GM23338 (cell line): ENCODE data around the gene DDIT3. TPM values are rescaled to one million over a fixed set of nuclear protein-coding genes. Genes with fewer than 3 reads are reported as not detected.

Source experiments
- ATAC-seq: fragments of 200-7000 bp; cut with Tn5 transposase; 3 replicates; pipeline ENCODE4 v1.9.1; 2020
- DNase-seq: peaks from one replicate; pipeline ENCODE4 v3.0.0-alpha.2; 2015; ENCODE audit warnings: low spot score
- H2AFZ ChIP-seq: fragments of 200-600 bp; sonication (generic); 2 replicates; pipeline ENCODE4 v1.8.0; 2016; ENCODE audit warnings: antibody characterized with exemption, mild to moderate bottlenecking, moderate library complexity
- H3F3A ChIP-seq: fragments of 200-600 bp; sonication (generic); replicated peaks from 2 replicates; pipeline ENCODE4 v1.8.0; 2017; ENCODE audit warnings: antibody characterized with exemption, mixed run types, low read depth
- H3K27ac ChIP-seq: fragments of 200-600 bp; sonication (generic); 2 replicates; pipeline ENCODE4 v1.6.1; 2016; ENCODE audit warnings: low read depth
- H3K27me3 ChIP-seq: fragments of 200-600 bp; sonication (generic); 2 replicates; pipeline ENCODE4 v1.8.0; 2016; ENCODE audit warnings: mild to moderate bottlenecking, mixed run types, moderate library complexity; ENCODE audit not compliant: insufficient read depth
- H3K36me3 ChIP-seq: fragments of 200-600 bp; sonication (generic); 2 replicates; pipeline ENCODE4 v1.8.0; 2016; ENCODE audit warnings: mild to moderate bottlenecking; ENCODE audit not compliant: insufficient read depth
- H3K4me1 ChIP-seq: fragments of 200-600 bp; sonication (generic); 2 replicates; pipeline ENCODE4 v1.8.0; 2016; ENCODE audit warnings: mild to moderate bottlenecking, moderate library complexity; ENCODE audit not compliant: insufficient read depth
- H3K4me2 ChIP-seq: fragments of 200-600 bp; sonication (generic); 2 replicates; pipeline ENCODE4 v1.7.1; 2017; ENCODE audit warnings: mixed run types
- H3K4me3 ChIP-seq: fragments of 200-600 bp; sonication (generic); 2 replicates; pipeline ENCODE4 v1.6.1; 2016; ENCODE audit warnings: mixed run types
- H3K79me2 ChIP-seq: fragments of 200-600 bp; sonication (generic); replicated peaks from 2 replicates; pipeline ENCODE4 v1.8.0; 2017; ENCODE audit warnings: mild to moderate bottlenecking; ENCODE audit not compliant: insufficient read depth
- H3K9me2 ChIP-seq: fragments of 200-600 bp; sonication (generic); 2 replicates; pipeline ENCODE4 v1.8.0; 2017; ENCODE audit not compliant: insufficient read depth
- H4K20me1 ChIP-seq: fragments of 200-600 bp; sonication (generic); replicated peaks from 2 replicates; pipeline ENCODE4 v1.8.0; 2017; ENCODE audit warnings: mild to moderate bottlenecking; ENCODE audit not compliant: insufficient read depth
- H3K27ac Mint-ChIP-seq: 2 replicates; pipeline ENCODE4 v1.8.0; 2020; ENCODE audit warnings: inconsistent platforms, mild to moderate bottlenecking, moderate library complexity, mixed read lengths
- H3K27me3 Mint-ChIP-seq: 3 replicates; pipeline ENCODE4 v1.8.0; 2022; ENCODE audit warnings: low read depth, mild to moderate bottlenecking, moderate library complexity, mixed read lengths, inconsistent platforms; ENCODE audit not compliant: insufficient read depth, poor library complexity
- H3K36me3 Mint-ChIP-seq: 3 replicates; pipeline ENCODE4 v1.8.0; 2021; ENCODE audit warnings: low read depth, mild to moderate bottlenecking, inconsistent platforms, moderate library complexity, mixed read lengths
- H3K4me1 Mint-ChIP-seq: 3 replicates; pipeline ENCODE4 v1.8.0; 2020; ENCODE audit warnings: mild to moderate bottlenecking, inconsistent platforms, mixed read lengths
- H3K4me3 Mint-ChIP-seq: 3 replicates; pipeline ENCODE4 v1.8.0; 2021; ENCODE audit warnings: moderate library complexity, mild to moderate bottlenecking, inconsistent platforms, mixed read lengths
- H3K9me3 Mint-ChIP-seq: 3 replicates; pipeline ENCODE4 v1.8.0; 2020; ENCODE audit warnings: moderate library complexity, mild to moderate bottlenecking, inconsistent platforms, mixed read lengths
- CREB1 ChIP-seq: fragments of 250-450 bp; sonication (Bioruptor Pico); IDR thresholded peaks from 2 replicates; pipeline ENCODE4 v1.5.0; 2020; ENCODE audit warnings: low read depth, mild to moderate bottlenecking, moderate library complexity
- EZH2 ChIP-seq: fragments of 200-600 bp; sonication (generic); IDR thresholded peaks from one replicate; pipeline ENCODE4 v1.8.0; 2017; ENCODE audit warnings: antibody characterized with exemption, mild to moderate bottlenecking, low read depth; ENCODE audit not compliant: unreplicated experiment
- JUNB ChIP-seq: IDR thresholded peaks from one replicate; pipeline ENCODE4 v1.6.1; 2016; ENCODE audit warnings: antibody characterized with exemption; ENCODE audit not compliant: unreplicated experiment
- NANOG ChIP-seq: IDR thresholded peaks from 2 replicates; pipeline ENCODE4 v1.6.1; 2016; ENCODE audit warnings: antibody characterized with exemption, borderline replicate concordance
- POLR2AphosphoS5 ChIP-seq: IDR thresholded peaks from 2 replicates; pipeline ENCODE4 v1.6.1; 2016; ENCODE audit warnings: antibody characterized with exemption, low read depth
- STAT1 ChIP-seq: IDR thresholded peaks from one replicate; pipeline ENCODE4 v1.6.1; 2016; ENCODE audit warnings: antibody characterized with exemption; ENCODE audit not compliant: unreplicated experiment
- ZNF114 ChIP-seq: fragments of 250-450 bp; sonication (Bioruptor Pico); IDR thresholded peaks from 2 replicates; pipeline ENCODE4 v1.5.0; 2020; ENCODE audit warnings: mild to moderate bottlenecking, moderate library complexity
- polyA plus RNA-seq: library from polyadenylated mRNA; unstranded; fragments of >200 nt; fragmentation: Nextera tagmentation; extraction: Ambion mirVana; gene quantifications from 2 replicates; pipeline ENCODE4 v1.2.1, GENCODE V29; 2016
- total RNA-seq: library from RNA; depleted of rRNA; stranded (reverse); fragments of >200 nt; shearing (Covaris generic); gene quantifications from 2 replicates; pipeline ENCODE4 v1.2.3, GENCODE V29; 2014
- TF ChIP-seq, protein P1 (sequence below): fragments of 250-450 bp; sonication (Bioruptor Pico); IDR thresholded peaks from 2 replicates; pipeline ENCODE4 v1.5.0; 2020; ENCODE audit warnings: mild to moderate bottlenecking, moderate library complexity

DDIT3 gene
- total and polyA plus RNA-seq, 2 experiments from 2014 or later: 3.9 to 12.5 TPM

DNA sequence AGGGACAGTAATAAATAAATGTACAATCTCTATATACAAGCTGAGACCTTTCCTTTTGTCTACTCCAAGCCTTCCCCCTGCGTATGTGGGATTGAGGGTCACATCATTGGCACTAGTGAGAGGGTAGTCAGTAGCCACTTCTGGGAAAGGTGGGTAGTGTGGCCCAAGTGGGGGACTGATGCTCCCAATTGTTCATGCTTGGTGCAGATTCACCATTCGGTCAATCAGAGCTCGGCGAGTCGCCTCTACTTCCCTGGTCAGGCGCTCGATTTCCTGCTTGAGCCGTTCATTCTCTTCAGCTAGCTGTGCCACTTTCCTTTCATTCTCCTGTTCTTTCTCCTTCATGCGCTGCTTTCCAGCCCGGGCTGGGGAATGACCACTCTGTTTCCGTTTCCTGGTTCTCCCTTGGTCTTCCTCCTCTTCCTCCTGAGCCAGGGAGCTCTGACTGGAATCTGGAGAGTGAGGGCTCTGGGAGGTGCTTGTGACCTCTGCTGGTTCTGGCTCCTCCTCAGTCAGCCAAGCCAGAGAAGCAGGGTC lies 3.6 kb downstream of the DDIT3 start:
- Histone ChIP-seq H3K4me3 (no peak overlapping the region), H3K27ac (peak overlapping the region; percentile 98), H3K9me2 (no peaks in the 10 kb centered on the region), H3F3A (peaks cover 86% of the 10 kb centered on the region), H2AFZ (no peak overlapping the region), H3K4me1 (peaks cover 25% of the 10 kb centered on the region), H3K27me3 (no peaks in the 10 kb centered on the region), H3K4me2 (no peak overlapping the region), H3K79me2 (peaks cover 26% of the 10 kb centered on the region), H3K36me3 (peaks cover 61% of the 10 kb centered on the region), H4K20me1 (peaks cover 44% of the 10 kb centered on the region)
- ATAC-seq (no peak), DNase-seq (no peak)
- TF ChIP-seq STAT1: no peak
- TF ChIP-seq JUNB: no peak
- TF ChIP-seq CREB1 (CRISPR knock-in tag): no peak
- no peak for TF ChIP-seq ZNF114 (CRISPR knock-in tag)
- TF ChIP-seq POLR2AphosphoS5: peak; percentile 19
- H3K27me3 Mint-ChIP-seq: peaks cover 33% of the 10 kb centered on the region
- peaks cover 79% of the 10 kb centered on the region for H3K36me3 Mint-ChIP-seq
- peak overlapping the region; percentile 60 for H3K27ac Mint-ChIP-seq
- H3K9me3 Mint-ChIP-seq: no peaks in the 10 kb centered on the region
- no peak overlapping the region for H3K4me3 Mint-ChIP-seq
- H3K4me1 Mint-ChIP-seq: peaks cover 29% of the 10 kb centered on the region

DNA sequence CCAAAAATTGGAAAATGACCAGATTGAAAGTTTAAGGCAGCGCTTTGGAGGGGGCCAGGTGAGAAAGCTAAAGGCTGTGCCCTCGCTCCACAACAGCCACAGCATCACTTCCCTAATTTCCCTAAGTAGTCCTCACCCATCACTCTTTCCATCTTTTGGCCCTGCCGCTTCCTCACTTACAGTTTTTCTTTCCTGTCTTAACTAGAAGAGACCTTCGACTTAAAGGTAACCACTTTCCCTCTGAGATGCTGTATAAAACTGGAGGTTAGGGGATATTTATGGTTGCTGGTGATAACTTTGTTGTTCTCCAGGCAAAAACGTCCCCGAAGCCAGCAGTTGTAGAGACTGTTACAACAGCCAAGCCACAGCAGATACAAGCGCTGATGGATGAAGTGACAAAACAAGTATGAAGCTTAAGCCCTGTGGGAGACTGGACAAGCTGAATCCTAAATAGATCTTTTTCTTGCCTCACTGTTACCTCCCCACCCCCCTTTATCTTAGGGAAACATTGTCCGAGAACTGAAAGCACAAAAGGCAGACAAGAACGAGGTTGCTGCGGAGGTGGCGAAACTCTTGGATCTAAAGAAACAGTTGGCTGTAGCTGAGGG lies 4.3 kb downstream of the DDIT3 start:
- Mint-ChIP-seq H3K27ac (no peak overlapping the region), H3K9me3 (no peaks in the 10 kb centered on the region), H3K27me3 (peaks cover 27% of the 10 kb centered on the region), H3K36me3 (peaks cover 86% of the 10 kb centered on the region), H3K4me3 (no peak overlapping the region), H3K4me1 (peaks cover 22% of the 10 kb centered on the region)
- no peak overlapping the region for H2AFZ ChIP-seq
- no peaks in the 10 kb centered on the region for H3K27me3 ChIP-seq
- peaks cover 26% of the 10 kb centered on the region for H3K79me2 ChIP-seq
- no peak for ATAC-seq
- H3K4me3 ChIP-seq: no peak overlapping the region
- peaks cover 66% of the 10 kb centered on the region for H3K36me3 ChIP-seq
- H3K4me1 ChIP-seq: peaks cover 18% of the 10 kb centered on the region
- no peaks in the 10 kb centered on the region for H3K9me2 ChIP-seq
- DNase-seq: no peak
- H3K4me2 ChIP-seq: no peak overlapping the region
- no peak overlapping the region; the same call in 1 of the 2 replicates for H3K27ac ChIP-seq
- peaks cover 51% of the 10 kb centered on the region for H4K20me1 ChIP-seq
- peaks cover 81% of the 10 kb centered on the region for H3F3A ChIP-seq
- TF ChIP-seq EZH2: no peak
- TF ChIP-seq POLR2AphosphoS5: peak; percentile 21; the same call in 1 of the 2 replicates
- TF ChIP-seq JUNB: no peak
- TF ChIP-seq NANOG: no peak
- TF ChIP-seq, protein P1, sequence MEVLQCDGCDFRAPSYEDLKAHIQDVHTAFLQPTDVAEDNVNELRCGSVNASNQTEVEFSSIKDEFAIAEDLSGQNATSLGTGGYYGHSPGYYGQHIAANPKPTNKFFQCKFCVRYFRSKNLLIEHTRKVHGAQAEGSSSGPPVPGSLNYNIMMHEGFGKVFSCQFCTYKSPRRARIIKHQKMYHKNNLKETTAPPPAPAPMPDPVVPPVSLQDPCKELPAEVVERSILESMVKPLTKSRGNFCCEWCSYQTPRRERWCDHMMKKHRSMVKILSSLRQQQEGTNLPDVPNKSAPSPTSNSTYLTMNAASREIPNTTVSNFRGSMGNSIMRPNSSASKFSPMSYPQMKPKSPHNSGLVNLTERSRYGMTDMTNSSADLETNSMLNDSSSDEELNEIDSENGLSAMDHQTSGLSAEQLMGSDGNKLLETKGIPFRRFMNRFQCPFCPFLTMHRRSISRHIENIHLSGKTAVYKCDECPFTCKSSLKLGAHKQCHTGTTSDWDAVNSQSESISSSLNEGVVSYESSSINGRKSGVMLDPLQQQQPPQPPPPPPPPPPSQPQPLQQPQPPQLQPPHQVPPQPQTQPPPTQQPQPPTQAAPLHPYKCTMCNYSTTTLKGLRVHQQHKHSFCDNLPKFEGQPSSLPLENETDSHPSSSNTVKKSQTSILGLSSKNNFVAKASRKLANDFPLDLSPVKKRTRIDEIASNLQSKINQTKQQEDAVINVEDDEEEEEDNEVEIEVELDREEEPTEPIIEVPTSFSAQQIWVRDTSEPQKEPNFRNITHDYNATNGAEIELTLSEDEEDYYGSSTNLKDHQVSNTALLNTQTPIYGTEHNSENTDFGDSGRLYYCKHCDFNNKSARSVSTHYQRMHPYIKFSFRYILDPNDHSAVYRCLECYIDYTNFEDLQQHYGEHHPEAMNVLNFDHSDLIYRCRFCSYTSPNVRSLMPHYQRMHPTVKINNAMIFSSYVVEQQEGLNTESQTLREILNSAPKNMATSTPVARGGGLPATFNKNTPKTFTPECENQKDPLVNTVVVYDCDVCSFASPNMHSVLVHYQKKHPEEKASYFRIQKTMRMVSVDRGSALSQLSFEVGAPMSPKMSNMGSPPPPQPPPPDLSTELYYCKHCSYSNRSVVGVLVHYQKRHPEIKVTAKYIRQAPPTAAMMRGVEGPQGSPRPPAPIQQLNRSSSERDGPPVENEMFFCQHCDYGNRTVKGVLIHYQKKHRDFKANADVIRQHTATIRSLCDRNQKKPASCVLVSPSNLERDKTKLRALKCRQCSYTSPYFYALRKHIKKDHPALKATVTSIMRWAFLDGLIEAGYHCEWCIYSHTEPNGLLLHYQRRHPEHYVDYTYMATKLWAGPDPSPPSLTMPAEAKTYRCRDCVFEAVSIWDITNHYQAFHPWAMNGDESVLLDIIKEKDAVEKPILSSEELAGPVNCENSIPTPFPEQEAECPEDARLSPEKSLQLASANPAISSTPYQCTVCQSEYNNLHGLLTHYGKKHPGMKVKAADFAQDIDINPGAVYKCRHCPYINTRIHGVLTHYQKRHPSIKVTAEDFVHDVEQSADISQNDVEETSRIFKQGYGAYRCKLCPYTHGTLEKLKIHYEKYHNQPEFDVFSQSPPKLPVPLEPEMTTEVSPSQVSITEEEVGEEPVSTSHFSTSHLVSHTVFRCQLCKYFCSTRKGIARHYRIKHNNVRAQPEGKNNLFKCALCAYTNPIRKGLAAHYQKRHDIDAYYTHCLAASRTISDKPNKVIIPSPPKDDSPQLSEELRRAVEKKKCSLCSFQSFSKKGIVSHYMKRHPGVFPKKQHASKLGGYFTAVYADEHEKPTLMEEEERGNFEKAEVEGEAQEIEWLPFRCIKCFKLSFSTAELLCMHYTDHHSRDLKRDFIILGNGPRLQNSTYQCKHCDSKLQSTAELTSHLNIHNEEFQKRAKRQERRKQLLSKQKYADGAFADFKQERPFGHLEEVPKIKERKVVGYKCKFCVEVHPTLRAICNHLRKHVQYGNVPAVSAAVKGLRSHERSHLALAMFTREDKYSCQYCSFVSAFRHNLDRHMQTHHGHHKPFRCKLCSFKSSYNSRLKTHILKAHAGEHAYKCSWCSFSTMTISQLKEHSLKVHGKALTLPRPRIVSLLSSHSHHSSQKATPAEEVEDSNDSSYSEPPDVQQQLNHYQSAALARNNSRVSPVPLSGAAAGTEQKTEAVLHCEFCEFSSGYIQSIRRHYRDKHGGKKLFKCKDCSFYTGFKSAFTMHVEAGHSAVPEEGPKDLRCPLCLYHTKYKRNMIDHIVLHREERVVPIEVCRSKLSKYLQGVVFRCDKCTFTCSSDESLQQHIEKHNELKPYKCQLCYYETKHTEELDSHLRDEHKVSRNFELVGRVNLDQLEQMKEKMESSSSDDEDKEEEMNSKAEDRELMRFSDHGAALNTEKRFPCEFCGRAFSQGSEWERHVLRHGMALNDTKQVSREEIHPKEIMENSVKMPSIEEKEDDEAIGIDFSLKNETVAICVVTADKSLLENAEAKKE (CRISPR knock-in tag): no peak
